Fibroblast of mammary gland (primary cell): Measurements from ENCODE around the gene CDR2L.

Experiments used
- DNase-seq: peaks from one replicate; pipeline ENCODE4 v3.0.0-alpha.2; 2010; ENCODE audit warnings: low read depth
- H3K4me3 ChIP-seq: 2 replicates; pipeline ENCODE4 v1.5.1; 2011; ENCODE audit warnings: low read depth, mild to moderate bottlenecking, low read length, moderate library complexity; ENCODE audit not compliant: control insufficient read depth
- TF ChIP-seq, protein P1 (sequence below): conservative IDR thresholded peaks from 2 replicates; pipeline ENCODE4 v1.5.1; 2011; ENCODE audit warnings: low read depth, low read length, inconsistent platforms; ENCODE audit not compliant: control insufficient read depth, insufficient read depth

Gene CDR2L

DNA sequence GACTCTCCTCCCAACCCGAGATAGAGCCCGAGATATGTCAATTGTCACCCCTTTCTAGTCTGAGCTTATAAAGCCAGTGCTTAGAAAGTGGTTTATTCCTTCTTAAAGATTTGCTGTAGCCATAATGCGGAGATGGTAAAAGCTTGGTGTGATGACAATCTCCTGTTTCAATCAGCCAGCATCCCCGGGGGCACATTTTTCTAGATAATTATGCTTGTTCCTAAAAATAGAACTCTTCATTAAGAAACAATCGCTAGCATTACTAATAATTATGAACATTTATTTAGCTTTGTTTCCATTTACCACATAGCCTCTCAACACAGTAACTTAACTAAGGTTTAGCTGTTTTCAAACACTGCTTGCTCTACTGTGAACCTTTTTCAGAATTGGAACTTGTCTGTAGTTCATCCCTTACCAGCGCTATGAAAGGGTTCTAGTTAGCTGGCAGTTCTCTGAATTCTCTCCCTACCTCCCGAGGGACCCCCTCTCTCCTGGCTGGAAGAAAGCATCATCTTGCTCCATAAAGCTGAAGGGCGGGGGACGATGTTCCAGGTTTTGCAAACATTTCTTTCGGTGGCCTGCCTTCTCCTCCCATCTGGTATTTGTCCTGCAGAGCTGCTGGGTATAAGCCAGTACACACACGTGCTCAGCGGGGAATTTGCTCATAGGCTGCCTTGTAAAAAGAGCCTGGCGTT is 24.1 kb downstream of the CDR2L start:
- peak overlapping the region; percentile 90 for H3K4me3 ChIP-seq
- TF ChIP-seq, protein P1, sequence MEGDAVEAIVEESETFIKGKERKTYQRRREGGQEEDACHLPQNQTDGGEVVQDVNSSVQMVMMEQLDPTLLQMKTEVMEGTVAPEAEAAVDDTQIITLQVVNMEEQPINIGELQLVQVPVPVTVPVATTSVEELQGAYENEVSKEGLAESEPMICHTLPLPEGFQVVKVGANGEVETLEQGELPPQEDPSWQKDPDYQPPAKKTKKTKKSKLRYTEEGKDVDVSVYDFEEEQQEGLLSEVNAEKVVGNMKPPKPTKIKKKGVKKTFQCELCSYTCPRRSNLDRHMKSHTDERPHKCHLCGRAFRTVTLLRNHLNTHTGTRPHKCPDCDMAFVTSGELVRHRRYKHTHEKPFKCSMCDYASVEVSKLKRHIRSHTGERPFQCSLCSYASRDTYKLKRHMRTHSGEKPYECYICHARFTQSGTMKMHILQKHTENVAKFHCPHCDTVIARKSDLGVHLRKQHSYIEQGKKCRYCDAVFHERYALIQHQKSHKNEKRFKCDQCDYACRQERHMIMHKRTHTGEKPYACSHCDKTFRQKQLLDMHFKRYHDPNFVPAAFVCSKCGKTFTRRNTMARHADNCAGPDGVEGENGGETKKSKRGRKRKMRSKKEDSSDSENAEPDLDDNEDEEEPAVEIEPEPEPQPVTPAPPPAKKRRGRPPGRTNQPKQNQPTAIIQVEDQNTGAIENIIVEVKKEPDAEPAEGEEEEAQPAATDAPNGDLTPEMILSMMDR: no peak
- peak; percentile 78 for DNase-seq

DNA sequence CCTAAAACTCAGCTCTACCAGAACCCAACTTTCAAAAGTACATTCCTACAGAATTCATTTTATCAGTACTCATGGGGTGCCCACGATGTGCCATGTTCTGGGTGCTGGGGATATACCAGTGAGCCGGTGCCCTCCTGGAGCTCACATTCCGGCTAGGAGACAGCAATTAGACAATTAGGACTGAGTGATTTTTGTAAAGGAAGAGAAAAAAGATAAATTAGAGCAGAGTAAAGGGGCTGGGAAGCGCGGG is 24.6 kb downstream of the CDR2L start:
- TF ChIP-seq, protein P1: no peak
- H3K4me3 ChIP-seq: peak overlapping the region; percentile 90
- no peak for DNase-seq

DNA sequence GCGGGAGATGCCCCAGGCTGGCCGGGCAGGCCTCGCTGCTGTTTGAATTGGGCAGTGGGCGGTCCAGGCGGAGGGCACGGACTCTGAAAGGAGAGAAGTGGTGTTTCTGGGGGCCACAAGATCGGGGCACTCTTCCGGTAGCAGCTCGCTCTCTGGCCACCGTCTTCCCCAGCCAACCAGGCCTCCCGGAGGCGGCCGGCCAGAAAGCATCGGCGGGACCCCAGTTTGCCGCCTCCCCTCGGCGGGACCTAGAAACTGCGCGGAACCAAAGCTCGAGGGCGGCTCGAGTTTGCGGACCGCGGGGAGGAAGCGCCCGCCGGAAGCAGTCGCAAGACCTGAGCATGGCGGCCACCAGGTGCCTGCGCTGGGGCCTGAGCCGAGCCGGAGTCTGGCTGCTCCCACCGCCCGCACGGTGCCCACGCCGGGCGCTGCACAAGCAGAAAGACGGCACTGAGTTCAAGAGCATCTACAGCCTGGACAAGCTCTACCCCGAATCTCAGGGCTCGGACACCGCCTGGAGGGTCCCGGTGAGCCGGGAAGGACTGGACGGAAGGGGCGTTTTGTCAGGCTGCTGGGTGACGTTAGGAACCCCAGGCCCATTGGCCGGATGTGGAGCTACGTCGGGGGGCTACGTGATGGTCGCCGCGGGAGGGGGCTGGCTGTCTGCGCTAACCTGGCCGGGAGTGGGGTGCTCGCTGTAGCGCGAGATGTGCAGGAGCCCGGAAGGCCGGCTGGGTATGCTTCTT is 25.1 kb downstream of the CDR2L start, which contains the start of gene MRPL58:
Gene MRPL58 (plus strand): TSS at position 325 of the 746 bp plus-strand sequence. CDS start 17 bp downstream, at position 342.
- DNase-seq: peak; percentile 75
- H3K4me3 ChIP-seq: peak within 1 kb of the TSS; percentile 90
- TF ChIP-seq, protein P1: peak; percentile 38

DNA sequence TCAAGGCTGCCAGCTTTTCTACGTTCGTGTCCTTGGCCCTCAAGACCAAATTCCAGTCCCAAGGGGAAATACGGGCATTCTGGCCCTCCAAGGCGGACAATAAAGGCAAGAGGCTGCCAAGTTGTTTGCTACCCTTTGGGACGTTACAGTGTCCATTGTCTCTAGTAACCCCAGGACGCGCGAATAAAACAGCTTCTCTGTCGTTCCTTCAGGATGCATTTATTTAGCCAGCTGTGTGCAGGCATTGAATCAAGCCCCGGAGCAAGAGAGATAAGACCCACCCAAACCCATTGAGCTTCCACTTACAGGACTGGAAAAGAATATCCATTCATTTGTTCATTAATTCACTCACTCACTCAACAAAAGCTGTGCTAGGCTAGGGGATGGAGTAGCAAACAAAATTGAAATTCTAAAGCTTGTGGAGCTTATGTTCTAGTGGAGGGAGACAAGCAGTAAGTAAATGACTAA is 25.7 kb downstream of the CDR2L start:
- TF ChIP-seq, protein P1: no peak
- H3K4me3 ChIP-seq: peak overlapping the region; percentile 90
- DNase-seq: no peak

DNA sequence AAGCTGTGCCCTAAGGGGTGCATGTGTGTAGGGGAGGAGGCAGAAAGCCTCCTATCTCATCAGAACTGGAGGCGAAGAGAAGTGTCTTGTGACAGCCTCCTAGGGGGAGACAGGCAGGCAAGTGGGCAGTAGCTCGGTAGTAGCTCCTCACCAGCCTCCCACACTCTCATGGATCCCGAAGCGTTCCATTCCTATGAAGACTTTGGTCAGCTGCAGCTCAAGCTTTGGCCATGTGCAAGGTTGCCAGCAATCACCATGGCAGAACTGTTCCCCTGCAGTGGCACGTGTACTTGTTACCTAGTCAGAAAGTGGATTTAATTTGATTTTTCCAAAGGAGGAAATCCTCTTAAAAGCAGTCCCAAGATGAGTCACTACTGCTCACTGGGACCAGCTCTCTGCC is 31.7 kb downstream of the CDR2L start:
- TF ChIP-seq, protein P1: no peak
- no peak for DNase-seq
- H3K4me3 ChIP-seq: no peak overlapping the region

DNA sequence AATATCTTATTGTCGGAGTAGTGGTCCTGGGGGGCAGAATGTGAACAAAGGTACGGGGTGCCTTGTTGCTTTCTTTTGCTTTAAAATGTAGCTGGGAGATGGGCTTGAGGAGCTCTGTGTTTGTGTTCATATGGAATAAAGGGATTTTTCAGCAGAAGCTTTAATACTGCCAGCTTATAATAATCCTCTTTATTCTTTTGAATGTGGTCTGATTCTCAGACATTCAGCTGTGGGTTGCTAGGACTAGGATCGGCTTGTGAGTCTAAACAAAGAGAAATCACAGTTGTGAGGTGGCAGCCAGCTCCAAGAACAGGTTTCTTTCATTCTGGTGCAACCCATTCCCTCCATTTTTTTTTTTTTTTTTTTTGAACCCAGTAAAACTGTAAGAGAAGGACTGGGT is 32.3 kb downstream of the CDR2L start:
- H3K4me3 ChIP-seq: no peak overlapping the region
- TF ChIP-seq, protein P1: no peak

More for the DNA sequence above, 32.3 kb downstream of the CDR2L start:
- DNase-seq: no peak
